GM12878 (cell line): Measurements from ENCODE around the gene IP6K3. TPM values are rescaled to one million over a fixed set of nuclear protein-coding genes. Genes with fewer than 3 reads are reported as not detected.

Experiments used
- ATAC-seq: fragments of 200-7000 bp; cut with Tn5 transposase; 3 replicates; pipeline ENCODE4 v1.9.1; 2020; ENCODE audit warnings: mild to moderate bottlenecking, moderate library complexity
- BruUV-seq: library from RNA; stranded (reverse); fragments of 400-500 nt; replicated peaks from 2 replicates; lab custom pipeline; 2021; lab: Mats Ljungman, UMichigan
- CTCF ChIA-PET: fragments of 300-600 bp; sonication (Branson Sonifier 250); formaldehyde crosslinking; extraction: SDS; loops from one replicate; lab custom pipeline; 2021; ENCODE audit warnings: inconsistent platforms; lab: Yijun Ruan, JAX
- POLR2A ChIA-PET: fragments of 350-600 bp; formaldehyde crosslinking; extraction: SDS; loops from one replicate; lab custom pipeline; 2021; ENCODE audit warnings: inconsistent platforms; lab: Charles Lee
- RAD21 ChIA-PET: fragments of 300-600 bp; sonication (Branson Sonifier 250); formaldehyde crosslinking; loops from one replicate; lab custom pipeline; 2023; ENCODE audit warnings: antibody characterized with exemption; ENCODE audit not compliant: unreplicated experiment; lab: Charles Lee
- SMC1A ChIA-PET: fragments of 300-600 bp; sonication (Branson Sonifier 250); formaldehyde crosslinking; loops from one replicate; lab custom pipeline; 2023; ENCODE audit not compliant: unreplicated experiment, uncharacterized antibody; lab: Charles Lee
- DNase-seq: peaks from one replicate; pipeline ENCODE4 v3.0.0-alpha.2; 2011; ENCODE audit warnings: low read depth, low spot score
- FAIRE-seq: peaks from 3 replicates; lab custom pipeline; 2011; peaks lifted over from hg19 to GRCh38; lab: Jason Lieb, UNC
- H2AFZ ChIP-seq: 2 replicates; pipeline ENCODE4 v1.6.0; 2011; ENCODE audit warnings: low read depth, low read length, control low read depth; ENCODE audit not compliant: control insufficient read depth
- H3K27ac ChIP-seq: 2 replicates; pipeline ENCODE4 v1.5.1; 2011; ENCODE audit warnings: control low read depth; ENCODE audit not compliant: control insufficient read depth, insufficient read depth
- H3K27me3 ChIP-seq, 2 experiments: replicated peaks in 1 of 2; 2 replicates each; pipeline versions ENCODE4 v1.6.0 to v1.6.1; 2011; ENCODE audit warnings: low read length in 1 of 2; ENCODE audit not compliant: control insufficient read depth in 2 of 2, insufficient read depth in 2 of 2
- H3K36me3 ChIP-seq, 2 experiments: 2 replicates each; pipeline ENCODE4 v1.5.1; 2011; ENCODE audit warnings: low read length in 1 of 2; ENCODE audit not compliant: control insufficient read depth in 2 of 2, insufficient read depth in 2 of 2
- H3K4me1 ChIP-seq: 2 replicates; pipeline ENCODE4 v1.6.1; 2011; ENCODE audit warnings: mild to moderate bottlenecking, low read length, moderate library complexity, mixed read lengths; ENCODE audit not compliant: control insufficient read depth, insufficient read depth
- H3K4me2 ChIP-seq: 2 replicates; pipeline ENCODE4 v1.6.0; 2011; ENCODE audit warnings: control low read depth; ENCODE audit not compliant: control insufficient read depth, insufficient read depth
- H3K4me3 ChIP-seq: fragments of 200-600 bp; sonication (generic); 2 replicates; pipeline ENCODE4 v1.5.1; 2016
- H3K79me2 ChIP-seq: 2 replicates; pipeline ENCODE4 v1.6.0; 2011; ENCODE audit warnings: low read length; ENCODE audit not compliant: control insufficient read depth, insufficient read depth
- H3K9ac ChIP-seq: 2 replicates; pipeline ENCODE4 v1.8.0; 2011; ENCODE audit warnings: low read length, control low read depth, mixed read lengths; ENCODE audit not compliant: control insufficient read depth, insufficient read depth
- H3K9me3 ChIP-seq: replicated peaks from 3 replicates; pipeline ENCODE4 v1.5.1; 2011; ENCODE audit warnings: mild to moderate bottlenecking, low read length; ENCODE audit not compliant: control insufficient read depth, insufficient read depth
- H4K20me1 ChIP-seq: 2 replicates; pipeline ENCODE4 v1.6.0; 2011; ENCODE audit not compliant: control insufficient read depth, insufficient read depth
- CHD2 ChIP-seq: IDR thresholded peaks from 2 replicates; pipeline ENCODE4 v1.6.1; 2011; ENCODE audit warnings: low read depth, low read length, improper control_type of control experiment, borderline replicate concordance
- DPF2 ChIP-seq: fragments of 450-650 bp; IDR thresholded peaks from 2 replicates; pipeline ENCODE4 v1.6.1; 2017; ENCODE audit warnings: mild to moderate bottlenecking
- EP300 ChIP-seq, 2 experiments: fragments of 150-350 bp in 1 of 2; IDR thresholded peaks; 2 replicates each; pipeline ENCODE4 v1.6.1; 2011 to 2012; ENCODE audit warnings: low read depth in 2 of 2, low read length in 2 of 2, borderline replicate concordance in 1 of 2, improper control_type of control experiment in 1 of 2, inconsistent platforms in 1 of 2; ENCODE audit not compliant: control insufficient read depth in 1 of 2
- GATAD2B ChIP-seq: fragments of 450-650 bp; conservative IDR thresholded peaks from 2 replicates; pipeline ENCODE4 v1.6.1; 2017; ENCODE audit warnings: low read depth, mild to moderate bottlenecking, moderate library complexity
- NFIC ChIP-seq: IDR thresholded peaks from 2 replicates; pipeline ENCODE4 v1.6.1; 2012; ENCODE audit warnings: low read depth, mild to moderate bottlenecking, inconsistent platforms, low read length, moderate library complexity
- NR2C1 ChIP-seq: fragments of 450-650 bp; IDR thresholded peaks from 2 replicates; pipeline ENCODE4 v1.6.1; 2017; ENCODE audit warnings: antibody characterized with exemption, mild to moderate bottlenecking, moderate library complexity
- NRF1 ChIP-seq: conservative IDR thresholded peaks from 2 replicates; pipeline ENCODE4 v1.6.1; 2011; ENCODE audit warnings: mild to moderate bottlenecking, low read depth, low read length, improper control_type of control experiment
- RAD21 ChIP-seq: IDR thresholded peaks from 2 replicates; pipeline ENCODE4 v1.6.1; 2011; ENCODE audit warnings: mild to moderate bottlenecking, low read depth, low read length, moderate library complexity; ENCODE audit not compliant: insufficient read depth
- TCF7 ChIP-seq: IDR thresholded peaks from 2 replicates; pipeline ENCODE4 v1.6.1; 2014; ENCODE audit warnings: antibody characterized with exemption, borderline replicate concordance
- ZNF384 ChIP-seq: IDR thresholded peaks from 2 replicates; pipeline ENCODE4 v1.6.1; 2012; ENCODE audit warnings: low read depth, mild to moderate bottlenecking, low read length, improper control_type of control experiment, borderline replicate concordance
- ZNF687 ChIP-seq: fragments of 450-650 bp; IDR thresholded peaks from 2 replicates; pipeline ENCODE4 v1.6.1; 2017; ENCODE audit warnings: mild to moderate bottlenecking, moderate library complexity
- ZSCAN29 ChIP-seq: fragments of 450-650 bp; IDR thresholded peaks from 2 replicates; pipeline ENCODE4 v1.6.1; 2017; ENCODE audit warnings: mild to moderate bottlenecking, moderate library complexity
- ZZZ3 ChIP-seq: IDR thresholded peaks from 2 replicates; pipeline ENCODE4 v1.6.1; 2011; ENCODE audit warnings: low read depth; ENCODE audit not compliant: control insufficient read depth, insufficient read length
- WGBS: methylation state at CpG from one replicate; pipeline ENCODE4 v1.1.6; 2016; ENCODE audit warnings: low lambda C conversion rate; ENCODE audit not compliant: insufficient replicate concordance, insufficient coverage; ENCODE audit errors: missing lambda C conversion rate; 5-methylcytosine and 5-hydroxymethylcytosine counted together
- in situ Hi-C: fragments of 300-500 bp; cut with MboI; formaldehyde crosslinking; loops from 9 replicates; pipeline ENCODE4 v1.14.3; 2018; ENCODE audit warnings: mixed read lengths
- intact Hi-C: fragments of 100-400 bp; cut with micrococcal nuclease; formaldehyde crosslinking; loops from one replicate; pipeline ENCODE4 v1.14.2; 2022; ENCODE audit not compliant: unreplicated experiment
- polyA plus RNA-seq, 11 experiments: library from polyadenylated mRNA; depleted of rRNA in 4 of 11; unstranded in 6 of 11; stranded (reverse) in 5 of 11; fragments of >200 nt; fragmentation: Nextera tagmentation in 4 of 11; fragmentation: Illumina TruSeq in 1 of 11; extraction: Ambion mirVana in 4 of 11; extraction: Trizol in 1 of 11; gene quantifications; 1 replicate in 1 of 11; 2 replicates in 10 of 11; pipeline versions ENCODE4 v1.2.1 to v1.2.3, GENCODE V29; 2011 to 2016; ENCODE audit warnings: inconsistent platforms in 2 of 11, missing spikeins in 2 of 11, low read depth in 1 of 11
- total RNA-seq, 4 experiments: library from RNA; depleted of rRNA in 3 of 4; stranded (reverse); fragments of >200 nt in 3 of 4; fragmentation: Illumina TruSeq in 1 of 4; extraction: Trizol in 1 of 4; gene quantifications; 2 replicates each; pipeline versions ENCODE4 v1.2.1 to v1.2.3, GENCODE V29; 2013 to 2021

The IP6K3 gene
- total and polyA plus RNA-seq, 10 of the 15 experiments (the other 5 are each of a cell fraction or from before 2014, with no cell fraction given): 0.02 to 0.15 (median 0.09) TPM; not detected in 7

GRCh38 chr6:33752646-33753015 lies 5.9 kb upstream of the IP6K3 start:
- intact Hi-C loops (no loop called here), in situ Hi-C loops (no loop called here)
- no peak overlapping the region for H3K9ac ChIP-seq
- no peak overlapping the region for H3K4me2 ChIP-seq
- no peaks in the 10 kb centered on the region for H3K79me2 ChIP-seq
- no peaks in the 10 kb centered on the region for H4K20me1 ChIP-seq
- no peak overlapping the region for H3K27ac ChIP-seq
- H3K9me3 ChIP-seq: no peaks in the 10 kb centered on the region
- ATAC-seq: peak; percentile 21; the same call in 1 of the 3 replicates
- TF ChIP-seq ZNF687 (no peak), NRF1 (no peak), ZZZ3 (no peak), RAD21 (no peak), NR2C1 (no peak), TCF7 (no peak), DPF2 (no peak), ZSCAN29 (no peak), NFIC (no peak), ZNF384 (no peak), EP300 (IDR thresholded peaks at IDR 0.05; ENCODE audit: borderline replicate concordance in 1 of 2, control insufficient read depth in 1 of 2, low read depth in 2 of 2, low read length in 2 of 2) (no peak), CHD2 (no peak), GATAD2B (no peak)
- H3K4me3 ChIP-seq: no peak overlapping the region
- ChIA-PET CTCF (no interaction called here), POLR2A (no interaction called here), SMC1A (no interaction called here), RAD21 (no interaction called here)
- no peak overlapping the region for H2AFZ ChIP-seq
- H3K4me1 ChIP-seq: peaks cover 11% of the 10 kb centered on the region
- DNase-seq: no peak
- no peaks in the 10 kb centered on the region; a peak in 2 of 4 replicates for H3K27me3 ChIP-seq
- no peaks in the 10 kb centered on the region for H3K36me3 ChIP-seq
- BruUV-seq: no TSS peak
- no peak for FAIRE-seq
- WGBS: 89% methylated on average over 1 of the region's 1 CpG
